Psoas muscle (tissue), 8 donors: ENCODE measurements around the gene TP53I11. TPM values are rescaled to one million over a fixed set of nuclear protein-coding genes. Genes with fewer than 3 reads are reported as not detected.

Experiments
- ATAC-seq, 4 donors: fragments of 200-7000 bp; cut with Tn5 transposase; one replicate each; pipeline ENCODE4 v1.9.1; 2020; ENCODE audit warnings: moderate library complexity in 3 of 4, mild to moderate bottlenecking in 2 of 4
- DNase-seq, 2 donors: peaks; one replicate each; pipeline ENCODE4 v3.0.0-alpha.2; 2020
- H3K27ac ChIP-seq: fragments of 200-600 bp; one replicate; pipeline ENCODE4 v1.8.0; 2022
- H3K27me3 ChIP-seq, 3 donors: fragments of 200-600 bp in 1 of 3; one replicate each; pipeline versions ENCODE4 v1.6.1 to v1.8.0; 2013 to 2022; ENCODE audit warnings: low read length in 2 of 3, mild to moderate bottlenecking in 2 of 3, moderate library complexity in 1 of 3; ENCODE audit not compliant: insufficient read depth in 3 of 3
- H3K36me3 ChIP-seq, 2 donors: fragments of 200-600 bp in 1 of 2; one replicate each; pipeline versions ENCODE4 v1.6.1 to v1.8.0; 2013 to 2022; ENCODE audit warnings: low read depth in 1 of 2, mild to moderate bottlenecking in 1 of 2, moderate library complexity in 1 of 2; ENCODE audit not compliant: insufficient read depth in 1 of 2
- H3K4me1 ChIP-seq: fragments of 200-600 bp; one replicate; pipeline ENCODE4 v1.8.0; 2022
- H3K4me3 ChIP-seq: fragments of 200-600 bp; one replicate; pipeline ENCODE4 v1.8.0; 2022; ENCODE audit warnings: mild to moderate bottlenecking
- H3K9me3 ChIP-seq: fragments of 200-600 bp; one replicate; pipeline ENCODE4 v1.8.0; 2022
- CTCF ChIP-seq: fragments of 200-600 bp; IDR thresholded peaks from one replicate; pipeline ENCODE4 v1.8.0; 2022; ENCODE audit warnings: antibody characterized with exemption
- WGBS, 3 donors: extraction: QIAGEN DNeasy Blood & Tissue Kit; methylation state at CpG; one replicate each; pipeline versions ENCODE4 v1.1.6 to v1.1.7; 2013; 5-methylcytosine and 5-hydroxymethylcytosine counted together
- intact Hi-C, 2 donors: fragments of 100-400 bp; cut with DNase I; formaldehyde crosslinking; loops; one replicate each; pipeline versions ENCODE4 v1.11.0 to v1.14.2; 2022
- polyA plus RNA-seq, 3 donors: library from polyadenylated mRNA; stranded (reverse); fragments of 200-250 nt; gene quantifications; one replicate each; pipeline ENCODE4 v1.2.3, GENCODE V29; 2013
- total RNA-seq, 4 donors: library from RNA; stranded (reverse); fragmentation: NEBNext Ultra II Directional in 2 of 4; extraction: Animal tissue kit (Norgen Biotek cat#: 25700) in 2 of 4; gene quantifications; one replicate each; pipeline versions ENCODE4 v1.2.1 to v1.2.4, GENCODE V29; 2021 to 2023
- donor health status: healthy with polysubstance abuse.
- donor health status: DM: no; HTN: no; CAD: no; lungs with moderate emphysema.
- donor health status: Bipolar disorder and iron deficiency.
- donor health status: healthy.
- donor health status: DM: yes; HTN: yes; CAD: no.
- donor health status: DM: no; HTN: no; CAD: no.
- donor health status: DM: no; HTN: no; CAD: no.
- donor health status: DM: yes; HTN: yes; CAD: no.

Gene TP53I11
- total and polyA plus RNA-seq, 7 donors: 4.8 to 16.5 (median 8.3) TPM

GRCh38 chr11:44986315-44986714, 35.6 kb upstream of the TP53I11 start:
- ATAC-seq: no peak
- Histone ChIP-seq H3K27ac (no peak overlapping the region), H3K4me1 (peaks cover 13% of the 10 kb centered on the region), H3K27me3 (no peaks in the 10 kb centered on the region), H3K4me3 (no peak overlapping the region), H3K36me3 (no peaks in the 10 kb centered on the region), H3K9me3 (no peaks in the 10 kb centered on the region)
- no peak for TF ChIP-seq CTCF
- WGBS, 3 donors: 88 to 100% (median 88%) methylated on average over 3 of the region's 3 CpGs
- DNase-seq: no peak
- intact Hi-C loops: no loop called here

- Histone ChIP-seq H3K4me3 (no peak overlapping the region), H3K27ac (no peak overlapping the region), H3K4me1 (peaks cover 13% of the 10 kb centered on the region), H3K36me3 (no peaks in the 10 kb centered on the region), H3K9me3 (no peaks in the 10 kb centered on the region), H3K27me3 (no peaks in the 10 kb centered on the region)
- 96 to 97% (median 96%) methylated on average over 6 of the region's 6 CpGs for WGBS, 3 donors
- ATAC-seq (no peak), DNase-seq (no peak)
- TF ChIP-seq CTCF: no peak
- intact Hi-C loops: no loop called here
Observed at GRCh38 chr11:44985721-44986120, 35.0 kb upstream of the TP53I11 start.

- Histone ChIP-seq H3K27me3 (no peaks in the 10 kb centered on the region), H3K4me1 (peaks cover 2% of the 10 kb centered on the region), H3K4me3 (no peak overlapping the region), H3K9me3 (no peaks in the 10 kb centered on the region), H3K27ac (no peak overlapping the region), H3K36me3 (no peaks in the 10 kb centered on the region)
- intact Hi-C loops: no loop called here
- no peak for ATAC-seq
- WGBS, 3 donors: 79 to 92% (median 84%) methylated on average over 7 of the region's 7 CpGs
- no peak for TF ChIP-seq CTCF
- no peak for DNase-seq
Observed at GRCh38 chr11:44983786-44984185, 33.1 kb upstream of the TP53I11 start.

- DNase-seq (no peak), ATAC-seq (no peak)
- Histone ChIP-seq H3K36me3 (no peaks in the 10 kb centered on the region), H3K27ac (no peak overlapping the region), H3K4me1 (no peaks in the 10 kb centered on the region), H3K27me3 (no peaks in the 10 kb centered on the region), H3K9me3 (no peaks in the 10 kb centered on the region), H3K4me3 (no peak overlapping the region)
- WGBS, 3 donors: 97 to 98% (median 98%) methylated on average over 8 of the region's 8 CpGs
- intact Hi-C loops: no loop called here
- no peak for TF ChIP-seq CTCF
Observed at GRCh38 chr11:44982496-44983062, 31.9 kb upstream of the TP53I11 start.
